Endodermal cell (in vitro differentiated cells): Measurements from ENCODE around the gene EP300. TPM values are rescaled to one million over a fixed set of nuclear protein-coding genes. Genes with fewer than 3 reads are reported as not detected.

Experiments
- DNase-seq: peaks from one replicate; pipeline ENCODE4 v3.0.0-alpha.2; 2017
- H3K27ac ChIP-seq: 2 replicates; pipeline ENCODE4 v1.5.1; 2013; ENCODE audit warnings: mild to moderate bottlenecking, low read depth, low read length, moderate library complexity
- H3K27me3 ChIP-seq: 2 replicates; pipeline ENCODE4 v1.6.1; 2013; ENCODE audit warnings: mild to moderate bottlenecking, low read length, moderate library complexity; ENCODE audit not compliant: insufficient read depth, control insufficient read depth, poor library complexity, severe bottlenecking
- H3K36me3 ChIP-seq: 2 replicates; pipeline ENCODE4 v1.7.0; 2013; ENCODE audit warnings: mild to moderate bottlenecking, low read length, moderate library complexity; ENCODE audit not compliant: control insufficient read depth, insufficient read depth
- H3K4me1 ChIP-seq: one replicate; pipeline ENCODE4 v1.7.0; 2013; ENCODE audit warnings: low read length; ENCODE audit not compliant: control insufficient read depth, insufficient read depth
- H3K4me3 ChIP-seq: 2 replicates; pipeline ENCODE4 v1.5.1; 2013; ENCODE audit warnings: mild to moderate bottlenecking, low read length, moderate library complexity
- H3K9ac ChIP-seq: 2 replicates; pipeline ENCODE4 v1.6.1; 2013; ENCODE audit warnings: mild to moderate bottlenecking, low read length, moderate library complexity; ENCODE audit not compliant: poor library complexity, severe bottlenecking; ENCODE audit errors: extremely low read depth
- H3K9me3 ChIP-seq: 2 replicates; pipeline ENCODE4 v1.6.1; 2013; ENCODE audit warnings: mild to moderate bottlenecking, low read length, moderate library complexity; ENCODE audit not compliant: control insufficient read depth
- H3K27ac Mint-ChIP-seq: 2 replicates; pipeline ENCODE4 v1.8.0; 2020; ENCODE audit warnings: mixed read lengths
- H3K27me3 Mint-ChIP-seq: 2 replicates; pipeline ENCODE4 v1.8.0; 2021; ENCODE audit warnings: mild to moderate bottlenecking, mixed read lengths; ENCODE audit not compliant: insufficient read depth
- H3K36me3 Mint-ChIP-seq: 2 replicates; pipeline ENCODE4 v1.8.0; 2020; ENCODE audit warnings: low read depth, mixed read lengths
- H3K4me1 Mint-ChIP-seq: 2 replicates; pipeline ENCODE4 v1.8.0; 2020; ENCODE audit warnings: mixed read lengths
- H3K4me3 Mint-ChIP-seq: 2 replicates; pipeline ENCODE4 v1.8.0; 2020; ENCODE audit warnings: mild to moderate bottlenecking, moderate library complexity, mixed read lengths
- H3K9me3 Mint-ChIP-seq: 2 replicates; pipeline ENCODE4 v1.8.0; 2020; ENCODE audit warnings: mild to moderate bottlenecking, mixed read lengths
- WGBS, 2 experiments: methylation state at CpG; one replicate each; pipeline versions ENCODE4 v1.1.5 to v1.1.7; 2013; ENCODE audit warnings: missing lambda C conversion rate in 2 of 2, mixed read lengths in 1 of 2; ENCODE audit not compliant: insufficient coverage in 1 of 2, insufficient read length in 1 of 2; 5-methylcytosine and 5-hydroxymethylcytosine counted together
- total RNA-seq, 2 donors: library from RNA; stranded (reverse); fragmentation: NEBNext Ultra II Directional in 1 of 2; extraction: Animal tissue kit (Norgen Biotek cat#: 25700) in 1 of 2; gene quantifications; 2 replicates in 1 of 2; 3 replicates in 1 of 2; pipeline ENCODE4 v1.2.1, GENCODE V29; 2021
- TF ChIP-seq, protein P1 (sequence below): fragments of 200-600 bp; sonication (generic); conservative IDR thresholded peaks from 2 replicates; pipeline ENCODE4 v1.5.0; 2021; ENCODE audit warnings: antibody characterized with exemption, mild to moderate bottlenecking

Gene EP300
- total RNA-seq, 2 donors from 2014 or later: 95.5 to 130 TPM

GRCh38 chr22:41074941-41075710, 17.3 kb upstream of the EP300 start:
- no peaks in the 10 kb centered on the region for H3K27me3 ChIP-seq
- H3K36me3 ChIP-seq: no peaks in the 10 kb centered on the region
- H3K9me3 ChIP-seq: no peaks in the 10 kb centered on the region
- Mint-ChIP-seq H3K27ac (no peak overlapping the region), H3K36me3 (no peaks in the 10 kb centered on the region), H3K4me3 (no peak overlapping the region), H3K9me3 (no peaks in the 10 kb centered on the region), H3K4me1 (no peaks in the 10 kb centered on the region), H3K27me3 (peaks cover 3% of the 10 kb centered on the region)
- no peak overlapping the region for H3K27ac ChIP-seq
- DNase-seq: no peak
- no peak overlapping the region for H3K4me3 ChIP-seq
- TF ChIP-seq, protein P1, sequence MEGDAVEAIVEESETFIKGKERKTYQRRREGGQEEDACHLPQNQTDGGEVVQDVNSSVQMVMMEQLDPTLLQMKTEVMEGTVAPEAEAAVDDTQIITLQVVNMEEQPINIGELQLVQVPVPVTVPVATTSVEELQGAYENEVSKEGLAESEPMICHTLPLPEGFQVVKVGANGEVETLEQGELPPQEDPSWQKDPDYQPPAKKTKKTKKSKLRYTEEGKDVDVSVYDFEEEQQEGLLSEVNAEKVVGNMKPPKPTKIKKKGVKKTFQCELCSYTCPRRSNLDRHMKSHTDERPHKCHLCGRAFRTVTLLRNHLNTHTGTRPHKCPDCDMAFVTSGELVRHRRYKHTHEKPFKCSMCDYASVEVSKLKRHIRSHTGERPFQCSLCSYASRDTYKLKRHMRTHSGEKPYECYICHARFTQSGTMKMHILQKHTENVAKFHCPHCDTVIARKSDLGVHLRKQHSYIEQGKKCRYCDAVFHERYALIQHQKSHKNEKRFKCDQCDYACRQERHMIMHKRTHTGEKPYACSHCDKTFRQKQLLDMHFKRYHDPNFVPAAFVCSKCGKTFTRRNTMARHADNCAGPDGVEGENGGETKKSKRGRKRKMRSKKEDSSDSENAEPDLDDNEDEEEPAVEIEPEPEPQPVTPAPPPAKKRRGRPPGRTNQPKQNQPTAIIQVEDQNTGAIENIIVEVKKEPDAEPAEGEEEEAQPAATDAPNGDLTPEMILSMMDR: no peak
- no peaks in the 10 kb centered on the region for H3K4me1 ChIP-seq
- WGBS, 2 experiments: 93 to 94% methylated on average over 24 to 26 of the region's 26 CpGs
- H3K9ac ChIP-seq: no peak overlapping the region

DNA sequence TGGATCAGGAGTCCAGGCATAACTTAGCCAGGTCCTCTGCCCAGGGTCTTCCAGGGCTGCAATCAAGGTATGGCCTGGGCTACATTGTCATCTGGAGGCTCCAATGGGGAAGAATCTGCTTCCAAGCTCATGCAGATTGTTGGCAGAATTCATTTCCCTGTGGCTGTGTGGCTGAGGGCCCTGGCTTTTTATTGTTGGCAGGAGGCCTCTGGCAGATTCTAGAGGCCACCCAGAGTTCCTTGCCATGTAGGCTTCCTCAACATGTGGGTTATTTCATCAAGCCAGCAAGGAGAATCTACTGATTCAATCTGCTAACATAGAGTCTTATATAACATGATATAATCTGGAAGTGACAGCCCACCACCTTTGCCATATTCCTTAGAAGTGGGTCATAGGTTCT, 16.4 kb upstream of the EP300 start:
- Mint-ChIP-seq H3K9me3 (no peaks in the 10 kb centered on the region), H3K4me3 (no peak overlapping the region), H3K4me1 (no peaks in the 10 kb centered on the region), H3K27me3 (peaks cover 3% of the 10 kb centered on the region), H3K36me3 (no peaks in the 10 kb centered on the region), H3K27ac (no peak overlapping the region)
- no peaks in the 10 kb centered on the region for H3K36me3 ChIP-seq
- TF ChIP-seq, protein P1: no peak
- no peak overlapping the region for H3K27ac ChIP-seq
- no peaks in the 10 kb centered on the region for H3K27me3 ChIP-seq
- no peaks in the 10 kb centered on the region for H3K4me1 ChIP-seq
- no peaks in the 10 kb centered on the region for H3K9me3 ChIP-seq
- DNase-seq: no peak
- no peak overlapping the region for H3K9ac ChIP-seq
- no peak overlapping the region for H3K4me3 ChIP-seq

GRCh38 chr22:41076857-41077256, 15.5 kb upstream of the EP300 start:
- Histone ChIP-seq H3K27me3 (no peaks in the 10 kb centered on the region), H3K27ac (no peak overlapping the region), H3K9ac (no peak overlapping the region), H3K4me3 (no peak overlapping the region), H3K36me3 (no peaks in the 10 kb centered on the region), H3K4me1 (no peaks in the 10 kb centered on the region), H3K9me3 (no peaks in the 10 kb centered on the region)
- Mint-ChIP-seq H3K27me3 (peaks cover 5% of the 10 kb centered on the region), H3K36me3 (no peaks in the 10 kb centered on the region), H3K4me3 (no peak overlapping the region), H3K9me3 (no peaks in the 10 kb centered on the region), H3K4me1 (no peaks in the 10 kb centered on the region), H3K27ac (no peak overlapping the region)
- DNase-seq: no peak
- 77 to 80% methylated on average over 1 of the region's 1 CpG for WGBS, 2 experiments
- TF ChIP-seq, protein P1: no peak
